ENCODE measurements around the gene TXNRD1. TPM values are rescaled to one million over a fixed set of nuclear protein-coding genes. Genes with fewer than 3 reads are reported as not detected.

The TXNRD1 gene
- total RNA-seq, 2 donors from 2014 or later: 87.6 to 115 TPM

DNA sequence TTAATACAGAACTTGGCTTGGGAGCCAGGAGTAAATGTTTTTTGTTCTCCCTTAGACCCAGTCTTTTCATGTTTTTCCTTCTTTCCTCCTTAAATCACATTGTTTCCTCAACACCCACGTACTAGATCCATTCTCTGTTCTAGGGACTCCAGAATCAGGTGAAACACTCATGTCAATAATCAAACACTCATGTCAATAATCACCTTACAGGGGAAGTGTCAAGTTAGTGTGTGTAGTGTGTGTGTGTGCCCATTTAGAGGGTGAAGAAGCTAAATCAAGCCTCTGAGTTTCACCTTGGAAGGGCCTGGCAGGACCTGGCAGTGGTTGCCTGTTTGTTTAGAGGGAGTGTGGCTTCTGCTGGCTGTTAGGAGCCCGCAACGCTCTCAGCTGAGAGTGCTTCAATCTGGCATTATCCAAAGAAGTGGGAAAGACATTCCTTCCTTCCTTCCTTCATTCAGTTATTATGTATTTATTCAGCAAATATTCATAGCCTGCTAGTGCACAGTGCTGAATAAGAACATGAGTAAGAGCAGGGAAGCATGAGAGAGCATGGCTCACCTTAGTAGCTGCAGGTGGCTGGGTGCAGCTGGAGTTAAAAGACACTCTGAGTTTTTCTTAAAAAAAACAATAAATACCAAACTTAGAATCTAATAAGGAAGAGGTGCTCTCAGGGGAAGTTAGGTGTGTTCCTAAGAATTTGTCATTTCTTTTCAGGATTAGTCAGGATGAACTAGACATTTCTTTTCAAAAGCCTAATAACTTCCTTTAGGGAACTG is 70.3 kb downstream of the TXNRD1 start:
- Histone ChIP-seq H3K27me3 (replicated peaks; ENCODE audit: insufficient read depth) (no peaks in the 10 kb centered on the region), H3K27ac (peak overlapping the region; percentile 85 to 91), H3K36me3 (no peaks in the 10 kb centered on the region), H3K4me1 (replicated peaks) (no peaks in the 10 kb centered on the region), H3K4me3 (peak overlapping the region in 1 of 2 donors; percentile 54), H3K9me3 (no peaks in the 10 kb centered on the region)
- DNase-seq (ENCODE audit: low spot score): no peak
- 43% methylated on average over 3 of the region's 3 CpGs for WGBS
- intact Hi-C loops (cut with DNase I): loop anchor here (2.0 to 5.0 kb wide), 2 partner anchors 67 to 109 kb away; no protein-coding TSS in a partner anchor
- TF ChIP-seq POLR2A (IDR thresholded peaks at IDR 0.05): no peak
- TF ChIP-seq POLR2AphosphoS5 (IDR thresholded peaks at IDR 0.05): no peak
- no peak for TF ChIP-seq CTCF (IDR thresholded peaks at IDR 0.05)

DNA sequence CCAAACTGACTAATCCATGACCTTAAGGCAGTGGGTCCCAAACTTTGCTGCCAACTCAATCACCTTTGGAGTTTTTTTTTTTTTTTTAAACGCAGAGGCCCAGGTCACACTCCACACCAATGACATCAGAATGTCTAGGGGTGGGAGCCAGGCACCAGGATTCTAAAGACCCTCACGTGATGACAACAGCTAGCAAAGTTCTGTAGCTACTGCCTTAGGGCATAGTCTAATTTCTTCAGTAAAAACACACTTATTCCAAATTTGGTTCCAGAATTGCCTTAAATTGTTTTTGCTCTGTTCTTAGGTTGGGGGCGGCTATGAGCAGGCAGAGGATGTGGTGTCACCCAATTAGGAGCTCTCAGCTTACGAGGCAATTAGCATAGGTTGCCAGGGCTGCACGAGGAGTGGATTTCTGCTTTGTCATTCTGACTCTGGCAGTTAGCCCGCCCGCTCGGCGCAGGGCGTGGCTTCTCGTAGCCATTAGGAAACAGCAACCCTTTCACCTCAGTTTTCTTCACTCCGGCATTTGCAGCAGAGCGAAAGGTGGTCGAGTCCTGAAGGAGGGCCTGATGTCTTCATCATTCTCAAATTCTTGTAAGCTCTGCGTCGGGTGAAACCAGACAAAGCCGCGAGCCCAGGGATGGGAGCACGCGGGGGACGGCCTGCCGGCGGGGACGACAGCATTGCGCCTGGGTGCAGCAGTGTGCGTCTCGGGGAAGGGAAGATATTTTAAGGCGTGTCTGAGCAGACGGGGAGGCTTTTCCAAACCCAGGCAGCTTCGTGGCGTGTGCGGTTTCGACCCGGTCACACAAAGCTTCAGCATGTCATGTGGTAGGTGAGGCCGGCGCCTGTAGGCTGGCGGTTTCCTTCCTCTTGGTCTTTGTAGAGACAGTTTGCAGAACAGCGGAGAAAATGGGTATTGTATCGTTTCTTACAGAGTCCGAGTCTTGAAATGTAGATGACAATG is 71.2 kb downstream of the TXNRD1 start:
- peak; percentile 87 for TF ChIP-seq POLR2AphosphoS5 (IDR thresholded peaks at IDR 0.05)
- peak; percentile 79 for TF ChIP-seq POLR2A (IDR thresholded peaks at IDR 0.05)
- no peak for TF ChIP-seq CTCF (IDR thresholded peaks at IDR 0.05)
- Histone ChIP-seq H3K27me3 (replicated peaks; ENCODE audit: insufficient read depth) (no peaks in the 10 kb centered on the region), H3K36me3 (no peaks in the 10 kb centered on the region), H3K4me3 (peak overlapping the region; percentile 54 to 61), H3K27ac (peak overlapping the region; percentile 85 to 91), H3K9me3 (no peaks in the 10 kb centered on the region), H3K4me1 (replicated peaks) (no peaks in the 10 kb centered on the region)
- WGBS: under 1% methylated on average over 39 of the region's 40 CpGs
- intact Hi-C loops (cut with DNase I): loop anchor here (2.0 to 5.0 kb wide), 2 partner anchors 68 to 109 kb away; no protein-coding TSS in a partner anchor
- DNase-seq (ENCODE audit: low spot score): peak; percentile 91

- under 1% methylated on average over 41 of the region's 41 CpGs for WGBS
- Histone ChIP-seq H3K9me3 (no peaks in the 10 kb centered on the region), H3K4me1 (replicated peaks) (no peaks in the 10 kb centered on the region), H3K27ac (peak overlapping the region; percentile 85 to 91), H3K27me3 (replicated peaks; ENCODE audit: insufficient read depth) (no peaks in the 10 kb centered on the region), H3K4me3 (peak overlapping the region; percentile 54 to 61), H3K36me3 (no peaks in the 10 kb centered on the region)
- intact Hi-C loops (cut with DNase I): loop anchor here (5.0 kb wide), 1 partner anchor 111 kb away; no protein-coding TSS in a partner anchor
- peak; percentile 77 for DNase-seq (ENCODE audit: low spot score)
- TF ChIP-seq CTCF (IDR thresholded peaks at IDR 0.05) (peak in 1 of 4 experiments; percentile 15), POLR2A (IDR thresholded peaks at IDR 0.05) (peak; percentile 91), POLR2AphosphoS5 (IDR thresholded peaks at IDR 0.05) (peak; percentile 92)
Observed at GRCh38 chr12:104288635-104289274, 73.2 kb downstream of the TXNRD1 start.

DNA sequence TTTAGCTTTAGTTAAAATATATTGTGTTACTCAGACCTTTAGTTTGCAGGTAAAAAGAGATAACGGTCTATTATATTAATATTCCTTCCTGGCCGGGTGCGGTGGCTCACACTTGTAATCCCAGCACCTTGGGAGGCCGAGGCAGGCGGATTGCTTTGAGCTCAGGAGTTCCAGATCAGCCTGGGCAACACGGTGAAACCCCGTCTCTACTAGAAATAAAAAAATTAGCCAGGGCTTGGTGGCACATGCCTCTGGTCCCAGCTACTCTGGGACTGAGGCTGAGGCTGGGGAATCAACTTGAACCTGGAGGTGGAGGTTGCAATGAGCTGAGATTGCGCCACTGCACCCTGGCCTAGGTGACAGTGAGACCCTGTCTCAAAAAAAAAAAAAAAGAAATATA is 74.7 kb downstream of the TXNRD1 start:
- H3K36me3 ChIP-seq: no peaks in the 10 kb centered on the region
- no peak for TF ChIP-seq POLR2AphosphoS5 (IDR thresholded peaks at IDR 0.05)
- no peak for TF ChIP-seq POLR2A (IDR thresholded peaks at IDR 0.05)
- TF ChIP-seq CTCF (IDR thresholded peaks at IDR 0.05): no peak
- intact Hi-C loops (cut with DNase I): no loop called here
- H3K27me3 ChIP-seq (replicated peaks; ENCODE audit: insufficient read depth): no peaks in the 10 kb centered on the region
- peaks cover 3% of the 10 kb centered on the region for H3K4me1 ChIP-seq (replicated peaks)
- H3K9me3 ChIP-seq: no peaks in the 10 kb centered on the region
- no peak overlapping the region for H3K27ac ChIP-seq
- 79% methylated on average over 8 of the region's 8 CpGs for whole genome bisulfite sequencing
- no peak overlapping the region for H3K4me3 ChIP-seq
- no peak for DNase-seq (ENCODE audit: low spot score)

Data from prostate gland (tissue), 2 donors.